Stimulated activated naive B cell treated with anti-CD40 and anti-IgM and Interleukin-4, amounts not matched to agents 10 μg/mL and 1 μg/mL and 100 μg/mL, for 72 hours (primary cell): ENCODE results near the gene TECTA.

Source experiments
- ATAC-seq, 2 donors: fragments of 150-1000 bp; cut with Tn5 transposase; replicated peaks; 2 replicates each; pipeline ENCODE4 v1.10.0; 2021; ENCODE audit warnings: moderate library complexity in 1 of 2
- DNase-seq: peaks from one replicate; pipeline ENCODE4 v3.0.0; 2021
- H3K27ac Mint-ChIP-seq: one replicate; pipeline ENCODE4 v1.8.0; 2022; ENCODE audit warnings: mild to moderate bottlenecking, mixed read lengths
- H3K27me3 Mint-ChIP-seq, 2 donors: one replicate each; pipeline ENCODE4 v1.8.0; 2022; ENCODE audit warnings: mixed read lengths in 2 of 2
- H3K36me3 Mint-ChIP-seq, 2 donors: one replicate each; pipeline ENCODE4 v1.8.0; 2022; ENCODE audit warnings: mixed read lengths in 2 of 2, mild to moderate bottlenecking in 1 of 2
- H3K4me1 Mint-ChIP-seq, 2 donors: one replicate each; pipeline ENCODE4 v1.8.0; 2022; ENCODE audit warnings: mixed read lengths in 2 of 2, mild to moderate bottlenecking in 1 of 2
- H3K4me3 Mint-ChIP-seq, 2 donors: one replicate each; pipeline ENCODE4 v1.8.0; 2022; ENCODE audit warnings: mild to moderate bottlenecking in 2 of 2, mixed read lengths in 2 of 2, moderate library complexity in 1 of 2
- H3K9me3 Mint-ChIP-seq, 2 donors: one replicate each; pipeline ENCODE4 v1.8.0; 2022; ENCODE audit warnings: mixed read lengths in 2 of 2, mild to moderate bottlenecking in 1 of 2

TECTA gene

DNA sequence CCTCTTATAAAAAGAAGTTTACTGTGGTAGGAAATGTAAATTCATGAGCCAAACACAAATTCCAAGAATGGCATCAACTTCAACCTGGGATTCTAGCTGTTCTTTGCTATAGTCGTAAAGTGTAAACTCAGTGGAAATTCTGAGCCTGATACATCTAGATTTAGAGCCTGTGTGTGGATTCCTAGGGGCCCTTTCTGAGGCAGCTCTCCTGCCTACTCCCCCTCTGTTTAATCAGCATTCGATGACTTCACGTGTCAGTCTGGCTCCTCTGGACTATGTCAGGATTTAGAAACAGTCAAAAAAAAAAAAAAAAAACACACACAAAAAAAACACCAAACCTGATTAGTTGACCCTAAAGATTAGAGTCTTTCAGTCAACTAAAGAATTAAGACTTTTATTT is 98.5 kb downstream of the TECTA start:
- no peak overlapping the region for H3K4me3 Mint-ChIP-seq
- no peak overlapping the region for H3K27ac Mint-ChIP-seq
- DNase-seq: no peak
- no peaks in the 10 kb centered on the region for H3K9me3 Mint-ChIP-seq
- H3K36me3 Mint-ChIP-seq: no peaks in the 10 kb centered on the region
- peaks cover 22 to 30% of the 10 kb centered on the region in 2 donors for H3K27me3 Mint-ChIP-seq
- peaks cover 4 to 15% of the 10 kb centered on the region in 2 donors for H3K4me1 Mint-ChIP-seq
- ATAC-seq: no peak

DNA sequence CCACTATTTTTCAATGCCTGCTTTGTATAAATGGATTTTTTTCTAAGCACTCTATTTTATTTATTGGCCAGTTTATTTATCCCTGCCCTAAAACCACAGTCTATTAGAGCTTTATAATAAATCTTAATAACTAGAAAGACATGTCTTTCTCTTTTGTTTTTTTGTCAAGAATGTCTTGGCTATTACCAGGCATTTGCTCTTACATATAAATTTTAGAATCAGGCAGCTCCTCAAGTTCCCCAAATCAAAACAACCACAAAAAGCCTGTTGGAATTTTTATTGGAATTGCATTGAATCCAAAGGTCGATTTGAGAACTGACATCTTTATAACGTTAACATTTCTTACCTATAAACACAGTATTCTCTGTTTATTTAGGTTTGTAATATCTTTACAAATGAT is 105.8 kb downstream of the TECTA start:
- Mint-ChIP-seq H3K27ac (no peak overlapping the region), H3K4me1 (peaks cover 4 to 30% of the 10 kb centered on the region in 2 donors), H3K4me3 (no peak overlapping the region), H3K27me3 (peaks cover 14 to 18% of the 10 kb centered on the region in 2 donors), H3K9me3 (no peaks in the 10 kb centered on the region), H3K36me3 (no peaks in the 10 kb centered on the region)
- ATAC-seq: no peak
- DNase-seq: no peak

DNA sequence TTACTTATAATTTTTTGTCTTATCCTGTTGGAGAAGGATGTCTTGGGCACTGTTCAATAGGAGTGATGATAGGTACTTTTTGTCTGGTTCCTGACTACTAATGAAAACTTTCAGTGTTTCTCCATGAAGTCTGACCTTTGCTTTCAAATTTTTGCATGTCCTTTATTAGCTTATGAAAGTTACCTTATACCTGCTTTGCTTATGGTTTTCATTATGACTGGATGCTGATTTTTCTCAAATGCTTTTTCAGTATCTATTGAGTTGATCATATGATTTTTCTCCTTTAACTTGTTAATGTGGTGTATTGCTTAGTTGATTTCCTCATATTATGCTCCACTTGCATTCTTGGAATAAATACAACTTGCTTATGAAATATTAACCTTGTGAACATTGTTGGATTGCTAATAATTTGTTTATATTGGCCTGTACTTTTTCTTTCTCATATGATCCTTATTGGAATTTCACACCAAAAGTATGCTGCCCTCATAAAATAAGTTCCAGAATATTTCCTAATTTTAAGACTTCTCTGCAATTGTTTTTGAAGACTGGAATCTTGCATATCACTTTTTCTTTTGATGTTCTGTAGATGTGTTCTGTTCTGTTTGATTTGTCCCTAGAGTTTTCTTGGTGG is 106.6 kb downstream of the TECTA start:
- Mint-ChIP-seq H3K4me3 (no peak overlapping the region), H3K4me1 (peaks cover 6 to 30% of the 10 kb centered on the region in 2 donors), H3K27ac (no peak overlapping the region), H3K36me3 (no peaks in the 10 kb centered on the region), H3K27me3 (peaks cover 17 to 24% of the 10 kb centered on the region in 2 donors), H3K9me3 (no peaks in the 10 kb centered on the region)
- ATAC-seq: peak; percentile 71
- no peak for DNase-seq

DNA sequence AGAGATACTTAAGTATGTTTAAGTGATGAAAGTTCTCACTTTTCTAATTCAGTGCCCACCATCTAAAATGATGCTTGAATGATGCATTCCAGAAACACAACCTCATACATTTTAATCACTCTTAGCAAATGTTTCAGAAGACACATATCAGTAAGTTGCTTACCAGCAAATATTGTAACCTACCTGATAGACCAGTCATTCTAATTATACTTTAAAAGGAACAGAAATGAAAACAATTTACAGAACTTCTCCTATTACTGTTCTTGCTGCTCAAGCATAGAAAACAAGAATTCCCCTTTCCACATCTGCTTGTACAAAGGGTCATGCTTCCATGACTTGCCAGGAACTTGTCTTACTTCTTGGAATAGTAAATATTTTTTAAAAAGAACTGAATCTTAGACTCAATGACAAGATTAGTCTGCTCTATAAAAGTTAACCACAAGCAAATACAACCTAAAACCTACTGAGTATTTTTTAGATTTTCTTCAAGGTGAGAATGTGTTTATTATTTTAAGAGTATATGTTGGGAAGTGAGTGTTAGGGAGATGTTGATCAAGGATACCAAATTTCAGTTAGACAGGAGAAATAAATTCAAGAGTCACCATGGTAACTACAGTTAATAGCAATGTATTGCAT is 109.5 kb downstream of the TECTA start:
- Mint-ChIP-seq H3K27me3 (peaks cover 37 to 44% of the 10 kb centered on the region in 2 donors), H3K4me1 (peaks cover 6 to 19% of the 10 kb centered on the region in 2 donors), H3K27ac (peak overlapping the region; percentile 75), H3K36me3 (no peaks in the 10 kb centered on the region), H3K9me3 (no peaks in the 10 kb centered on the region), H3K4me3 (no peak overlapping the region)
- no peak for DNase-seq
- ATAC-seq: peak; percentile 77 to 80

DNA sequence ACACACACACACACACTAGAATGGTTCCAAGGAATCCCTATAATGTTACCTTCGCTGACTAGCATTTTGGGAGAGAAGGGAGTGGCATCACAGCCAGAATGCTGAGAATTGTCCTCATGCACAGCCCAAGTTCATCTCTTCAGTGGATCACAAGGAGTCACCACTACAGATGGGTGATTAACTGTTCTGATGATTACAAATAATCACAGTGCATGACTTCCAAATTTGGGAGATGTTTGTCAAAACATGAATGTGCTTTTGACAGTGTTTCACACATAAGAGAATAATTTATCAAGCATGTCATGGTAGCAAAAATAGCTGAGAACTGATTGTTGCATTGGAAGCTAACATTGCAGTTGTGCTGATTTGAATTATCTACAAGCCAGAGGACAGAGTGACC is 110.6 kb downstream of the TECTA start:
- Mint-ChIP-seq H3K4me1 (peaks cover 6 to 19% of the 10 kb centered on the region in 2 donors), H3K9me3 (no peaks in the 10 kb centered on the region), H3K27me3 (peaks cover 34 to 37% of the 10 kb centered on the region in 2 donors), H3K36me3 (no peaks in the 10 kb centered on the region), H3K4me3 (no peak overlapping the region), H3K27ac (no peak overlapping the region)
- ATAC-seq (no peak), DNase-seq (no peak)

DNA sequence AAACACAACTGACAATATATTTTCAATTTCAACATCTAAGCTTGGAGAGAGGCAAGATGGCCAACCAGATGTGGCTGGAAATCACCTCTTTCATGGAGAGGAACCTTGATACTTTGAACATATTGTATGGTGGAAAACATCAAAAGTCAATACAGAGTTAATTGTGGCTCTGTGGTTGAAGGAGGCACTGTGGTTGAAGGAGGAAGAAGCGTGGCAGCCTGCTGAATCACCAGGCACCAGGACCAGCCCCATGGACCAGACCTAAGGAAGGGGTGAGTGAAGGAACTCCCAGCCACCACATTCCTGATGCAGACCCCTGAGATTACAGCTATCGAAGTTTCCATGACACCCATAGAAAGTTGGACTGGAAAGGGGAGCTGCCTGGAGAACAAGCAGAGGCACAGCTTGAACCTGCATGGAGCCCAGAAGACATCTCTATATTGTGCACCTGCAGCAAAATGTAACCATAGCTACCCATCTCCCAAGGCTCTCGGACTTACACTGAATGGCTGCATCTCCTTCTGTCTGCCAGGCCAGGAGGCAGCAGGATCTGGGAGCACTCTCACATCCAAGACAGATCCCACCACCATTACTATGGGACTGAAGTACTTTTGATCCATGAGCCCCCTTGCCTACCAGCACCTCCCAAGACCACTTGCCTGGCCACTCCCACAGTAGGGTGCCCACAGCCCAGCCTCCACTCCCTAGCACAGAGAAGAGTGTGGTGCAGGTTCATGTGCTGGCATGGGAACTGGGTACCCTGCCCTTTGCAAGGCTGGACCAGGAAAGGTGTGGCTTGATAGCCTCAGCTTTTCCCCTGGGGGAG is 111.7 kb downstream of the TECTA start:
- ATAC-seq: no peak
- Mint-ChIP-seq H3K4me1 (peaks cover 6 to 15% of the 10 kb centered on the region in 2 donors), H3K36me3 (no peaks in the 10 kb centered on the region), H3K9me3 (no peaks in the 10 kb centered on the region), H3K27me3 (peaks cover 33 to 44% of the 10 kb centered on the region in 2 donors), H3K27ac (no peak overlapping the region), H3K4me3 (no peak overlapping the region)
- no peak for DNase-seq

DNA sequence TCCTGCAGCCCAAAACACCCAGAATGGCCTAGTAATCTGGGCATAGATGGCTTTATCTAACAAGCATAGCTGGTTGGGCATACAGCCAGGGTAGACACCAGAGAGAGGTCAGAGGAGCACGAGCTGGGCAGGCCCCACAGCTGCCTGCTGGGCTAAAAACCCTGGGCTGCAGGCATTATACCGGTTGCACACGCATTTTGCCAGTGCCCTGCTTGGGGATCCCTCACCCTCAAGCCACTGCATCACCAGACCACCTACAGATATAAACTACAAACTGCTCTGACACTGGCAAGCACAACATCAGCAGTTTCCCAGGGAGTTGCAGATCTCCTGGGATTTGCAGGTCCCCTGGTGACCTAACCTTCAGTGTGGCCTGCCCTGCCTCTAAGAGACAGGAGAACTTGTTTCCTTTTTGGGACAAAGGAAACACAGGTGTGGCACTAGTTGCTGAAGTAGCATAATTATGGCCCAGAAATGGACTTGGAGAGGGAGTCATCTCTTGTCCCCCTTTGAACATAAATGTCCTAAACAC is 112.4 kb downstream of the TECTA start:
- no peak for DNase-seq
- H3K9me3 Mint-ChIP-seq: no peaks in the 10 kb centered on the region
- peaks cover 6 to 13% of the 10 kb centered on the region in 2 donors for H3K4me1 Mint-ChIP-seq
- H3K4me3 Mint-ChIP-seq: no peak overlapping the region
- no peaks in the 10 kb centered on the region for H3K36me3 Mint-ChIP-seq
- no peak overlapping the region for H3K27ac Mint-ChIP-seq
- peaks cover 33 to 44% of the 10 kb centered on the region in 2 donors for H3K27me3 Mint-ChIP-seq
- no peak for ATAC-seq

DNA sequence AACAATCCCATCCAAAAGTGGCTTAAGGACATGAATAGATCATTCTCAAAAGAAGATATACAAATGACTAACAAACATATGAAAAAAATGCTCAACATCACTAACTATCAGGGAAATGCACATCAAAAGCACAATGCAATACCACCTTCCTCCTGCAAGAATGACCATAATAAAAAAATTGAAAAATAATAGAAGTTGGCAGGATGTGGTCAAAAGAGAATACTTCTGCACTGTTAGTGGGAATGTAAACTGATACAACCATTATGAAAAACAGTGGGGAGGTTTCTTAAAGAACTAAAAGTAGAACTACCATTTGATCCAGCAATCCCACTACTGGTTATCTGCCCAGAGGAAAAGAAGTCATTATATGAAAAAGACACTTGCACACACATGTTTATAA is 113.8 kb downstream of the TECTA start:
- Mint-ChIP-seq H3K4me1 (peaks cover 6 to 12% of the 10 kb centered on the region in 2 donors), H3K9me3 (no peaks in the 10 kb centered on the region), H3K27me3 (peaks cover 30 to 49% of the 10 kb centered on the region in 2 donors), H3K27ac (no peak overlapping the region), H3K36me3 (no peaks in the 10 kb centered on the region), H3K4me3 (no peak overlapping the region)
- no peak for DNase-seq
- no peak for ATAC-seq

DNA sequence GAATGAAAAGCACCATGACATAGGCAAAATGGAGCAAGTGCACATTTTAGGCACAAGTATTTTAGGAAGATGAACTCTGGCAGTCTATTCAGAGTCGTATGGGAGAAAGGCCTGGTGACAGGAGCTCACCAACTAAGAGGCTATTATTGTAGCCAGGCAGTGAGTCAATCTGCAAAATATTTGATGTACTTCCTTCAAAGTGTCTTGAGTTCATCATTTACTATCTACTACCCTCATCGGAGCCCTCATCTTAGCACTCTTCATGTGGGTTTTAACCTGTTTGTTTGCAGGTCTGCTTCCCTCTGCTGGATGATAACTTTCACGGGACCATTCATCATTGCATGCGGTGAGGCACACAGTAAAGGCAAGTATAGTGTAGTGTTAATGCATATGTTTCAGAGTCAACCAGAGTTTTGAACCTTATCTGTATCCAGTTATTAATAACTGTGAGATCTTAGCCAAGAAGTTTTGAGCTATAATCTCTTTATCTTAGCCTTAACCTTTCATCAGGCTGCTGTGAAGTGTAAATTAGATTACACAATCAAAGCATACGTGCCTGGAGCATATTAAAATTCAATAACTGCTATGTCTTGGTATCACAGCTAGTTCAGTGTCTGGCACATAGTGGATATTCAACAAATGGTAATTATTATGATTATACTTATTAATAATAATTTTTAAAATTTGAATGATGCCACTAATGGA is 120.6 kb downstream of the TECTA start:
- no peak for ATAC-seq

DNA sequence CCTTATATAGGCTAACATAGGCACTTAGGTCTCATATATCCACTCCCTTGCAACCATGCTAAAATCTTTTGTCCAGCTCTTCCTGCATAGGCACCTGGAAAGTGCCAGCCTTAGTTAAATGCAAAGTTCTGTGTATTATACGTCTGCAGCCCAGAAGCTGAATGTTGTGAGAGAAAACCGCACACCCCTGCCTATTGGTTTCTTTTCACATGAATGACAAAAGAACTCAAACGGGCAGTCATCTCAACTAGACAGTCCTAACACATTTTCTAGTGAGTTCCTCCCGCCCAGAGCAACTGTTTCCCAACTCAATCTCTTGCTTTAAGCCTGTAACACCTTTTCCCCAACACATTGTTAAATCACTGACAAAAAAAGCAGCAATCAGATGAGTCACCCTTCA is 122.1 kb downstream of the TECTA start:
- no peaks in the 10 kb centered on the region for H3K4me1 Mint-ChIP-seq
- H3K4me3 Mint-ChIP-seq: no peak overlapping the region

More for the DNA sequence above, 120.6 kb downstream of the TECTA start:
- Mint-ChIP-seq H3K9me3 (no peaks in the 10 kb centered on the region), H3K27me3 (peaks cover 11 to 36% of the 10 kb centered on the region in 2 donors), H3K27ac (no peak overlapping the region), H3K4me3 (no peak overlapping the region), H3K36me3 (no peaks in the 10 kb centered on the region), H3K4me1 (no peaks in the 10 kb centered on the region)
- DNase-seq: no peak

DNA sequence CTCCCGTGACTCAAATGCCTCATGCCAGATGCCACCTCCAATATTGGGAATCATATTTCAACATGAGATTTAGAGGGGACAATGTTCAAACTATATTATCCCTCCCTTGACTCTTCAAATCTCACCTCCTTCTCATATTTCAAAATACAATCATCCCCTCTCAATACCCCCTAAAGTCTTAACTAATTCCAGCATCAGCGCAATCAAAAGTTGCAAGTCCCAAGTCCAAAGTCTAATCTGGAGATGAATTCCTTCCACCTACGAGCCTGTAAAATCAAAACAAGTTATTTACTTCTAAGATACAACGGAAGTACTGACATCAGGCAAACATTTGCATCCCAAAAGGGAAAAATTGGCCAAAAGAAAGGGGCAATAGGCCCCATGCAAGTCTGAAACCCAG is 124.3 kb downstream of the TECTA start:
- Mint-ChIP-seq H3K4me1 (no peaks in the 10 kb centered on the region), H3K36me3 (no peaks in the 10 kb centered on the region), H3K27ac (no peak overlapping the region), H3K27me3 (peaks cover 15 to 32% of the 10 kb centered on the region in 2 donors), H3K4me3 (no peak overlapping the region), H3K9me3 (no peaks in the 10 kb centered on the region)
- no peak for ATAC-seq
- no peak for DNase-seq

More for the DNA sequence above, 122.1 kb downstream of the TECTA start:
- ATAC-seq (no peak), DNase-seq (no peak)
- no peaks in the 10 kb centered on the region for H3K9me3 Mint-ChIP-seq
- H3K27ac Mint-ChIP-seq: no peak overlapping the region
- H3K27me3 Mint-ChIP-seq: peaks cover 11 to 31% of the 10 kb centered on the region in 2 donors
- H3K36me3 Mint-ChIP-seq: no peaks in the 10 kb centered on the region

DNA sequence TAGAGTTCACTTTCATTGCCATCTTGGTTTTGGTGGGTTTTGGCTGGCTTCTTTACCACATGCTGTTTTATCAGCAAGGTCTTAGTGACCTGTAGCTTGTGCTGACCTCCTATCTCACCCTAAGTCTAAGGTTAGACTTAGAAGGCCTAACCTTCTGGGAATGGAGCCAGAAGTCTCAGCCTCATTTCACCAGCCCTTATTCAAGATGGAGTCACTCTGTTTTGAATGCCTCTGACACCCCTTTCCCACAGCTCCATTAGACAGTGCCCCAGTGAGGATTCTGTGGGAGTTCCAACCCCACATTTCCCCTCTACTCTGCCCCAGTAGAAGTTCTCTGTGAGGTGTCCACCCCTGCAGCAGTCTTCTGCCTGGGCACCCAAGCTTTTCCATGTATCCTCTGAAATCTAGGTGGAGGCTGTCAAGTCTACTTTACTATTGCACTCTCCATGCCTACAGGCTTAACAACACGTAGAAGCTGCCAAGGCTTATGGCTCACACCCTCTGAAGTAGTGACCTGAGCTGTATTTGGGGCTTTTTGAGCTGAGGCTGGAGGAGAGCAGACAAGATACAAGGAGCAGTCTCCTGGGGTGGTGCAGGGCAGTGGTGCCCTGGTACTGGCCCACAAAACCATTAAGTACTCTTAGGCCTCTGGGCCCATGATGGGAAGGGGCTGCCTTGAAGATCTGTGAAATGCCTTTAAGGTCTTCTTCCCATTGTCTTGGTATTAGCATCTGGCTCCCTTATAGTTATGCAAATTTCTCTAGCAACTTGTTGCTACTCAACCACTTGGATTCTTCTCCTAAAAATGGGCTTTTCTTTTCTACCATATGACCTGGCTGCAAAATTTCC is 125.6 kb downstream of the TECTA start:
- H3K36me3 Mint-ChIP-seq: no peaks in the 10 kb centered on the region
- no peak overlapping the region for H3K4me3 Mint-ChIP-seq
- H3K27me3 Mint-ChIP-seq: peaks cover 22 to 39% of the 10 kb centered on the region in 2 donors
- ATAC-seq (peak; percentile 80 to 89), DNase-seq (peak; percentile 5)
- H3K27ac Mint-ChIP-seq: peak overlapping the region; percentile 9
- H3K9me3 Mint-ChIP-seq: no peaks in the 10 kb centered on the region
- H3K4me1 Mint-ChIP-seq: no peaks in the 10 kb centered on the region

DNA sequence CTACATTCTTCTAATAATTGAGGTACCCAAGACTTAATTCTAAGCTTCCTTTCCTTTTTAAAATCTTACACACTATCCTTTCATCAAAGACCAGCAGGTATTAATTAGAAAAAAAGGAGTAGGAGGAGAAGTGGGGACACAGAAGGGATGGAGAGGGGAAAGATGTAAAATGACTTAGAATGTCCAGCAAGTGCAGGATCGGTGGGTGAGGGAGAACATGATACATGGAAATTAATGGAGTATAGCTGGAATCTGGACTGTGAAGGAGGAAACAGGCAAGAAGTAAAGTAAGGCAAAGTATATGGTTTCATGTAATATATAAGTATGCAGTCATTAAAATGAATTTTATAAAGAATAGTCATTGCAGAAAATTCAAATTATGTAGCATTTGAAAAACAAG is 127.8 kb downstream of the TECTA start:
- peaks cover 24 to 41% of the 10 kb centered on the region in 2 donors for H3K27me3 Mint-ChIP-seq
- no peak overlapping the region for H3K27ac Mint-ChIP-seq
- H3K9me3 Mint-ChIP-seq: no peaks in the 10 kb centered on the region
- no peak for DNase-seq
- no peaks in the 10 kb centered on the region for H3K36me3 Mint-ChIP-seq
- H3K4me3 Mint-ChIP-seq: no peak overlapping the region
- ATAC-seq: no peak
- no peaks in the 10 kb centered on the region for H3K4me1 Mint-ChIP-seq
